NCI-H526 (cell line): ENCODE measurements around the gene HAAO.

Source experiments
- DNase-seq, 2 experiments: peaks; one replicate each; lab custom pipeline; 2025; lab: John Stamatoyannopoulos, UW

The HAAO gene

DNA sequence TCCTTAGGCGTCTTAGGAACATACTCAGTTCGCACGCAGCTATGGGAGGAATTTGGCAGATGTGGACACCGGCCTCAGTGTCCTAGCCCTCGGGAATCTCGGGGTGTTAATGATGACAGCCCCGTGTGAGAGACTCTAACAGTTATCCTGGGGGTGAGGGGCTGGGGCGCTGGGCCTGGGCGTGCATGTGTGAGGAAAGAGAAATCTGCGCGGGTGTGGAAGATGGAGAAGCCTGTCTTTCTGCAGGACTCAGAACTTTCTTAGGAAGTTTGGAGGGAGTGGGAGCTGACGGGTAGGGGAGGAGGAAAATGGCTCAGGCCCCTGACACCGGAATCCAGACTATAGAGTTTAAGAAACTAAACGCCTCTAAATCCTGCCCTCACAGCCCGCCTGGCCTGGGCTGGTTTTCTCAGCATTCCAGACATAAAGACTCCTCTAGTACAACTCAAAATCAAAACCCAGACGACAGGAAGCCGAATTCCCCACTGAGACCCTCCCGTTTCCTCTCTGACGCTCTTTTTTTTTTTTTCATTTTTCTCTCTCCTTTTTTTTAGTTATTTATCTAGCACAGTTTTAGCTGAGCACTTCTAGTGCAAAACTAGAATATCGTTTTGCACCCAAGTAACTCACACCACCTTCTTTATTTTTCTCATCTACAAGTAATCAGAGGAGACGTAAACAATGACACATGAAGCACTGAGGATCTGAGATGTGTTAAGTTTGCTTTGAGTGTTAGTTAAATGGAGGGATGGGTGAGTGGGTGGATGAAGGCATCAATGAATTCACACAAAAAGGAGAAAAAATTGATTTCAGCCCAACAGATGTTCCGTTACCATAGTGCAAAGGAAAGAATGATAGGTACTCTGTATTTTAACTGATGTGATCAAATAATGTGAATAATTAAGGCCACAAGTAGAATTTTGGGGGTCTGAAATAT, 1.2 kb upstream of the HAAO start:
- DNase-seq: no peak

DNA sequence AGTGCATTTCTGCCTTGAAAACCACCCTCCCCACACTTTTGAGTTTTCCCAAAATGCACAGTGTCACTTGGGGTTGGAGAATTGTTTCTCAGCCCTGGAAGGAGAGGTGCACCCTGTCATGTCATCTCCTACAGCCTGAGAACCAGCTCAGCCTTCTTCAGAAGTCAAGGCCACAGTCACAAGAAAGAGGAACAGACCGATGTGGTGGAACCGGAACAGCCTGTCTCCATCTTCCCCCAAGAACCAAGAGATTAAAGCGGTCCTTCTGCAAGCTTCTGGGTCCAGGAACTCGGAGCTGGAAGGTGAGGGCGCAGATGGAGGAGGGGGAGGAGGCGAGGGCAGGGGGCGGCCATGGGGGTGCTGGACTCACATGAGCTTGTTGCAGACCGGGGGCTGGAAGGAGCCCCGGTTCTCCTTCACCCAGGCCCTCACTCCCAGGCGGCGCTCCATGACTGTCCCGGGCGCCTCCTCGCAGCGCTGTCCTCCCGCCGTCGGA, 248 bp downstream of the HAAO start:
- DNase-seq: no peak

- DNase-seq: no peak
Measured at GRCh38 chr2:42791606-42792005, 777 bp downstream of the HAAO start.

DNA sequence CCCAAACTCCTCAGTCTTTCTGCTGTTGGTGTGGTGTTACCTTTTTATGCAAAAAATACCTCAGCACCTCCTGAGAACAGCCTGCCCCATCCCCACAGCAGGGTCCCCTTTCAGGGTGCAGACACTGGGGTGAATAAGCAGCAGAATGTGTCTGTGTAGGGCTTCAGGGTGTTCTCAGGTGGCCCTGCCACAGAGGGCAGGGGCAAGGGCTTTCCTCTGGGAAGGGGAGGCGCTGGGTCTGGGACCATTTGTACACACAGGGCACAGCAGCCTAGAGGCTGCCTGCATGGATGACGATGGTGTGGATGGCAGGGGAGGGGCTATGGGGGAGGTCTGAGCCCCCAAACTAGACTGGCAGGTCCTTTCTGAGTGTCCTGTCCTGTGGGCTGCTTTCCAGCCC, 2.6 kb downstream of the HAAO start:
- DNase-seq: no peak

DNA sequence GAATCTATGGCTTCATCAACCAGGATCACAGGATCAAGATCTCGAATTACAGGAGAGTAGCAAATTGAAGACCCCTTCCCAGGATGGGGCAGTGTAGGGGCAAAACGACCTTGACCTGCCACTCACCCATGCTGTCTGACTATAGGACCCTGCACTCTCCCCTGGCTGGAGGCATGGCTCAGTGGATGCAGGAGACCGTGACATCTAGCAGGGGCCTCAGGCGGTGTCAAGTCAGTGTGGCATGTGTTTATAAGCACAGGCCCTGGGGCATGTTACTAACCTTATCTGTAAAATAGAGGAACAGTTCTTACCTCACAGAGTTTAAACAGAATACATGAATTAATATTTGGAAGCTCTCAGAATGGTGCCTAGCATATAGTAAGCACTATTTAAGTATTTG, 3.5 kb downstream of the HAAO start:
- DNase-seq: no peak

GRCh38 chr2:42788478-42788793, 3.9 kb downstream of the HAAO start:
- DNase-seq: no peak

DNA sequence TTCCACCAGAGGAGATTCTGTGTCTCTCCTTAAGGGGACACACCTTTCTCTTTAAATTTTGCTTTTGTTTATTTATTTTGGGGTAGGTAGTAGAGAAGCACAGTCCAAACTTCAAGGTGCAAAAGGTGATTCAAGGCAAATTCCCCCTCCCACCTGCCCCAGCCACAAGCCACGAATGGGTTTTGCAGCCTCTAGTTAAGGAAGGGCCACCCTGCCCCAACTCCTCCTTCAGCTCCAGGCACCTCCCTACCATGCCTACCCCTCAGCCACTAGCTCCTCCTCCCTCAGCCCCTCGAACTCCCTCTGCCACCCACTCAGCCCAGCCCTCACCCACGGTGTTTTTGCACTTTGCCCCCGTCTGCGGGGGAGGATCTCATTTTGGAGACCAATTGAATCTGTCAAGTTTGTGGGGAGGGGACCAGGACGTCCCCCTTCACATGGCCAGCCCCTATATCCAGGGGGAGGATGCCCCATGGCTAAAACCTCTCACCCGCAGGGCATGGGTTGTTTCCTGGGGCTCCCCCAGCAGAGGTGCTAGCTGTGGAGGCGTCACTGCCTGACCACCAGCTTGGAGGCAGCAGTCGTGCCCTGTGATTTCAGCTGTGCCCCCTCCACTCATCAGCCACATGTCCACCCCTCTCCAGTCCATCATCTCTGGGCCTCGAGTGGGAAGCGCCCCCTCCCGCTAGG, 4.5 kb downstream of the HAAO start:
- DNase-seq: no peak

GRCh38 chr2:42787424-42787787, 5.0 kb downstream of the HAAO start:
- no peak for DNase-seq

GRCh38 chr2:42786561-42787345, 5.6 kb downstream of the HAAO start:
- DNase-seq: no peak

- DNase-seq: no peak
Measured at GRCh38 chr2:42784204-42784880, 8.0 kb downstream of the HAAO start.

DNA sequence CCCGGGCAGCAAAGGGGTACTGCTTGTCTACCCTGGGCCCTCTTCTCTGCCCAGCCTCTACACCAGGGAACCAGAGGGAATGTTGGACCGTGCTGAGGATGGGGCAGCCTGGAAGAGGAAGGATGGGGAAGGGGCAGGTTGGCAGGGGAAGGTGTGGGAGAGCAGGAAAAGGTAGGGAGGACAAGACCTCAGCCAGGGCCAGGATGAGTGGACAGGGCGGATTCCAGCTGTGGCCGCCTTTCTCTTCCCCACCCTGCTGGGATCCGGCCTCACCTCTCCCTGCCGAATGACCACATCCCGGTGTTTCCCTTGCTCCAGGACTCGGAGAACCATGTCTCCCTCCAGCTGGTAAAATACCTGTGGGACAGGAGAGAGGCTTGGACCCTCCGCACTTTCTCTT, 8.9 kb downstream of the HAAO start:
- no peak for DNase-seq

- no peak for DNase-seq
Measured at GRCh38 chr2:42781181-42781580, 11.2 kb downstream of the HAAO start.

GRCh38 chr2:42777883-42778805, 14.2 kb downstream of the HAAO start:
- no peak for DNase-seq

GRCh38 chr2:42775810-42776209, 16.6 kb downstream of the HAAO start:
- DNase-seq: no peak

GRCh38 chr2:42775186-42775585, 17.2 kb downstream of the HAAO start:
- DNase-seq: no peak

- no peak for DNase-seq
Measured at GRCh38 chr2:42771546-42772153, 20.7 kb downstream of the HAAO start.

GRCh38 chr2:42770288-42771131, 21.9 kb downstream of the HAAO start:
- peak; percentile 13 to 44 for DNase-seq

DNA sequence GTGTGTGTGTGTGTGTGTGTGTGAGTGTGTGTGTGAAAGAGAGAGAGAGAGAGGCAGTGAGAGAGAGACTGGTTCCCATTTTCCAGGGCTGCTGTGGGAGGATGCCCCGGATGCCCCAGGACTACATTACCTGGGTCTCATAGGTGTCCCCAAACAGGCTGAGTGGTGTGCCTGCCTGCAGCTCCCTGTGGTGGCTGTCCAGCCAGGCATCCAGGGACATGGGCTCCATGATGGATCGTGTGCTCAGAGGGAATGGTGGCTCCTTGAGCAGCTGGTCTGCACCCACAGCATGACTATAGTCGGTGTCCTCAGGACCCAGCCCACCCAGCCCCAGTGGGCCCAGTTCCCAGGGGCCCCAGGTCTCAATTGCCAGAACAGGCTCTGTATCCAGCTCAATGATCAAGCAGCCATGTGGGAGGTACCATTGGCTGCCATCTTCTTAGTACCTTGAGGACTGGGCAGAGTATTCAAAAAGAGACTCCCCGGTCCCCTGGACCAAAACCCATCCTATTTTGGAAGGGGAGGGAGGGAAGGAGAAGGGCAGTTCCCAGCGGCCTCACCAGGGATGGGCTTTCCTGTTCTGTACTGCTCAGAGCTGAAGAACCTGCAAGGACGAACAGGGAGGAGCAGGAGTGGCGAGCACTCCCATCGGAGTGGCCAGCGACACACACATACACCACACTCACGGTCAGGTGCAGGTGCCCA, 22.6 kb downstream of the HAAO start:
- no peak for DNase-seq

DNA sequence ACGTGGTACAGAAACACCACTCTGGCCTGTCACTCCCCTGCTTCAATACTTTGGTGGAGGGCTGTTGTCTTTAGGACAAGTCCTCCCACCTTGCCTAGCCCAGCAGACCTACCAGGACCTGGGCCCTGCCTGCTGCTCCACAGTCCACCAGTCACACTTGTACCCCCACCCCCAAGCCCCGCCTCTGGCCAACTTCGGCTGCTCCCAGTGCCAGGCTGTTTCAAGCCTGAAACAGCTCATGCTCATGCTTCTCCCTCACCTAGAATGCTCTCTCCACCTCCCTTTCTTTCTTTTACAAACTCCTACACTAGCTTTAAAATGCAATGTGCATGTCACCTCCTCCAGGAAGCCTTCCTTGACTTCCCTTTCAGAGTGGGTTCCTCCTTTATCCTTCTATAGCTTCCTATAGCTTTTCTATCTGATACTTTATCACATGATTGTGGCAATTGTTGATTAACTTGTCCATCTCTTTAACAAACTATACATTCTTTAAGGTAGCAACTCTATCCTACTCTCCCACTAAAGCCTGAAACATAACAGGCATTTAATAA, 23.6 kb downstream of the HAAO start:
- no peak for DNase-seq
